Caco-2 (cell line): ENCODE data around the gene CRYZL1. TPM values are rescaled to one million over a fixed set of nuclear protein-coding genes. Genes with fewer than 3 reads are reported as not detected.

Experiments used
- BruUV-seq: library from RNA; stranded (reverse); fragments of 400-500 nt; replicated peaks from 2 replicates; lab custom pipeline; 2021; lab: Mats Ljungman, UMichigan
- CTCF ChIA-PET: fragments of 300-600 bp; sonication (Branson Sonifier 250); formaldehyde crosslinking; loops from one replicate; lab custom pipeline; 2022; ENCODE audit warnings: antibody characterized with exemption; lab: Charles Lee
- POLR2A ChIA-PET: fragments of 300-600 bp; sonication (Branson Sonifier 250); formaldehyde crosslinking; loops from one replicate; lab custom pipeline; 2022; ENCODE audit warnings: antibody characterized with exemption; lab: Charles Lee
- DNase-seq, 2 experiments: peaks; one replicate each; pipeline versions ENCODE4 v3.0.0 to v3.0.0-alpha.2; 2020 to 2022
- H3K27me3 ChIP-seq: replicated peaks from 2 replicates; pipeline ENCODE4 v1.6.0; 2011; ENCODE audit warnings: low read length; ENCODE audit not compliant: control insufficient read depth, insufficient read depth
- H3K36me3 ChIP-seq: 2 replicates; pipeline ENCODE4 v1.5.1; 2011; ENCODE audit warnings: low read length; ENCODE audit not compliant: control insufficient read depth, insufficient read depth
- H3K4me1 ChIP-seq: fragments of 250-450 bp; sonication (Bioruptor Pico); 2 replicates; pipeline ENCODE4 v1.5.1; 2020; ENCODE audit warnings: mild to moderate bottlenecking
- H3K4me3 ChIP-seq: 2 replicates; pipeline ENCODE4 v1.5.1; 2011; ENCODE audit warnings: low read depth, mild to moderate bottlenecking, control low read depth, low read length
- H3K9me3 ChIP-seq: fragments of 250-450 bp; sonication (Bioruptor Pico); 2 replicates; pipeline ENCODE4 v1.5.1; 2020; ENCODE audit warnings: mild to moderate bottlenecking, moderate library complexity
- H3K27ac Mint-ChIP-seq: one replicate; pipeline ENCODE4 v1.8.0; 2022; ENCODE audit warnings: mixed read lengths; ENCODE audit not compliant: unreplicated experiment
- H3K27me3 Mint-ChIP-seq: one replicate; pipeline ENCODE4 v1.8.0; 2022; ENCODE audit warnings: mixed read lengths; ENCODE audit not compliant: insufficient read depth, unreplicated experiment
- H3K36me3 Mint-ChIP-seq: one replicate; pipeline ENCODE4 v1.8.0; 2022; ENCODE audit warnings: mild to moderate bottlenecking, mixed read lengths; ENCODE audit not compliant: insufficient read depth, unreplicated experiment
- H3K4me1 Mint-ChIP-seq: one replicate; pipeline ENCODE4 v1.8.0; 2022; ENCODE audit warnings: low read depth, mixed read lengths; ENCODE audit not compliant: unreplicated experiment
- H3K4me3 Mint-ChIP-seq: one replicate; pipeline ENCODE4 v1.8.0; 2022; ENCODE audit warnings: mild to moderate bottlenecking, moderate library complexity, mixed read lengths; ENCODE audit not compliant: unreplicated experiment
- H3K9me3 Mint-ChIP-seq: one replicate; pipeline ENCODE4 v1.8.0; 2022; ENCODE audit warnings: mixed read lengths; ENCODE audit not compliant: unreplicated experiment
- CTCF ChIP-seq, 2 experiments: fragments of 200-600 bp in 1 of 2; IDR thresholded peaks; 1 replicate in 1 of 2; 2 replicates in 1 of 2; pipeline versions ENCODE4 v1.5.1 to v1.8.0; 2011 to 2022; ENCODE audit warnings: antibody characterized with exemption in 1 of 2, control low read depth in 1 of 2, inconsistent platforms in 1 of 2, low read depth in 1 of 2, low read length in 1 of 2, mild to moderate bottlenecking in 1 of 2, moderate library complexity in 1 of 2; ENCODE audit not compliant: insufficient read depth in 1 of 2, severe bottlenecking in 1 of 2, unreplicated experiment in 1 of 2
- intact Hi-C: fragments of 100-400 bp; cut with micrococcal nuclease; formaldehyde crosslinking; loops from one replicate; pipeline ENCODE4 v1.10.0; 2022; ENCODE audit not compliant: unreplicated experiment
- total RNA-seq: library from RNA; stranded (reverse); gene quantifications from 2 replicates; pipeline ENCODE4 v1.2.3, GENCODE V29; 2022

Gene CRYZL1
- total RNA-seq, 1 experiment from 2014 or later = 26.6 TPM

GRCh38 chr21:33684923-33685560, 43.5 kb upstream of the CRYZL1 start:
- ChIA-PET POLR2A (no interaction called here), CTCF (interaction anchor here (0.6 kb wide), 1 partner anchor 26 kb away, joined by 5 read pairs; no protein-coding TSS in a partner anchor)
- Histone ChIP-seq H3K27me3 (no peaks in the 10 kb centered on the region), H3K36me3 (no peaks in the 10 kb centered on the region), H3K4me1 (peaks cover 73% of the 10 kb centered on the region), H3K9me3 (no peaks in the 10 kb centered on the region), H3K4me3 (no peak overlapping the region)
- Mint-ChIP-seq H3K4me3 (peak overlapping the region; percentile 33), H3K4me1 (peaks cover 55% of the 10 kb centered on the region), H3K27ac (peak overlapping the region; percentile 86), H3K36me3 (peaks cover 4% of the 10 kb centered on the region), H3K9me3 (no peaks in the 10 kb centered on the region), H3K27me3 (no peaks in the 10 kb centered on the region)
- DNase-seq = no peak
- intact Hi-C loops = loop anchor here (2.0 kb wide), 1 partner anchor 42 kb away; the partner anchor contains the start of gene ITSN1
- no peak for TF ChIP-seq CTCF (IDR thresholded peaks at IDR 0.05; ENCODE audit: insufficient read depth in 1 of 2, low read depth in 1 of 2, low read length in 1 of 2, severe bottlenecking in 1 of 2, unreplicated experiment in 1 of 2)
- no TSS peak for BruUV-seq

DNA sequence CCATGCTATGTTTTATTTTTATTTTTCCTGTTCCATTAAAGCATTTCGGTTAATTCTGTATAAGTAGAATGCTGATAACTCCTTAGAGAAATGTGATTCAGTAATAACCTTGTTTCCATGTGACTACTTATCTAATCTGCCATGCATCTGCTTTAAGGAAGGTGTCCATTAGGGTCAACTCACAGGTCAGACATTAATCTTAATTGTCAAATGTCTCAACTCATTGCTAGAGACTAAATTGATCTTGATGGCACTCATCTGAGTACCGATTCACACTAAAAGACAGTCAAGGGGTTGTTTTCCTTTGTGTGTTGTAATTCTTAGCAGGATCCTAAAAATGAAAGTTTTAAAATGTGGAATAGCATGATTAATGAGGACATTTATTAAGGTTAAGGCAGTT, 42.5 kb upstream of the CRYZL1 start:
- Mint-ChIP-seq H3K36me3 (peaks cover 9% of the 10 kb centered on the region), H3K4me1 (peaks cover 55% of the 10 kb centered on the region), H3K27me3 (no peaks in the 10 kb centered on the region), H3K9me3 (no peaks in the 10 kb centered on the region), H3K27ac (peak overlapping the region; percentile 86), H3K4me3 (peak overlapping the region; percentile 52)
- Histone ChIP-seq H3K27me3 (no peaks in the 10 kb centered on the region), H3K36me3 (no peaks in the 10 kb centered on the region), H3K9me3 (no peaks in the 10 kb centered on the region), H3K4me1 (peaks cover 73% of the 10 kb centered on the region), H3K4me3 (no peak overlapping the region)
- no peak for DNase-seq
- BruUV-seq = no TSS peak
- ChIA-PET POLR2A (no interaction called here), CTCF (no interaction called here)
- TF ChIP-seq CTCF (IDR thresholded peaks at IDR 0.05; ENCODE audit: insufficient read depth in 1 of 2, low read depth in 1 of 2, low read length in 1 of 2, severe bottlenecking in 1 of 2, unreplicated experiment in 1 of 2) = no peak
- intact Hi-C loops = loop anchor here (2.0 kb wide), 1 partner anchor 41 kb away; the partner anchor contains the start of gene ITSN1

DNA sequence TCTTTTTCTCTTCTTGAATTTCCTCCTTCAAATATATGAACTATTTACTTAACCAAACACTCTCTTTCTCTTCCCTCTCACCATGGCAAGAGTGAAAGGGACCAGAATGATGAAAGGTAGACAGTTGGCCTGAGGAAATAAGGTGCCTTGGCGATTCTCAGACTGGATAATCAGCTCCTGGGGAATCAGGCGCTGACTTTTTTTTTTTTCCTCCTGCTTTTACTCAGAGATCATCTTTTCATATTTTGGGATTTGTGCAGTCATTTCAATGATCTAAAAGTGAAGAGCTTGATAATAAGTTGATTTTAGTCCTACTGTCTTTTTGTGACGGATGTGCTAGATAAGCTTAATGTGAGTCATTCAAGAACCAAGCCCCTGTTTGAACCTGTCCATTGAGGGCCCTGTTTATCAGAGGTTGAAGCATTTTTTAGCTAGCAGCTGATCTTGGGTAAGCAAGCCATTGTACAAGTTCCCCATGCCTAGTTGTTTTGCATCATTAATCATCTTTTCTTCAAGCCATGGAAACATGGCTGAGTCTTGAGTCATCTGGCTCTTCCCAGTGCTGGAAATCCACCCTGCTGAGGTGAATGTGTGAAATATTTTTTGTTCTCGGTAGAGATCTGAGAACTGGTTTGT, 41.6 kb upstream of the CRYZL1 start:
- H3K4me1 ChIP-seq = peaks cover 73% of the 10 kb centered on the region
- CTCF ChIA-PET = interaction anchor here (0.9 kb wide), 1 partner anchor 212 kb away, joined by 3 read pairs; no protein-coding TSS in a partner anchor
- no peaks in the 10 kb centered on the region for H3K36me3 ChIP-seq
- H3K4me1 Mint-ChIP-seq = peaks cover 55% of the 10 kb centered on the region
- no TSS peak for BruUV-seq
- peak overlapping the region; percentile 86 for H3K27ac Mint-ChIP-seq
- POLR2A ChIA-PET = interaction anchor here (0.6 to 1.0 kb wide), 3 partner anchors 21 to 955 kb away, joined by 3 read pairs; partner anchors contain the start of gene SYNJ1
- no peak overlapping the region for H3K4me3 ChIP-seq
- no peaks in the 10 kb centered on the region for H3K27me3 Mint-ChIP-seq
- H3K9me3 Mint-ChIP-seq = no peaks in the 10 kb centered on the region
- TF ChIP-seq CTCF (IDR thresholded peaks at IDR 0.05; ENCODE audit: insufficient read depth in 1 of 2, low read depth in 1 of 2, low read length in 1 of 2, severe bottlenecking in 1 of 2, unreplicated experiment in 1 of 2) = no peak
- H3K9me3 ChIP-seq = no peaks in the 10 kb centered on the region
- H3K36me3 Mint-ChIP-seq = peaks cover 9% of the 10 kb centered on the region
- H3K4me3 Mint-ChIP-seq = peak overlapping the region; percentile 52
- DNase-seq = peak; percentile 56 to 60
- no peaks in the 10 kb centered on the region for H3K27me3 ChIP-seq
- intact Hi-C loops = loop anchor here (2.0 kb wide), 1 partner anchor 26 kb away; no protein-coding TSS in a partner anchor
